GM12891 (cell line): Measurements from ENCODE around the gene PPP2R2B.
"Not testable (repeated sequence)": the region's sequence is repeated elsewhere in the genome, so short reads cannot be mapped to it uniquely, and the experiment has no call there.

ENCODE experiments used
- DNase-seq: peaks from one replicate; pipeline ENCODE4 v3.0.0; 2011; ENCODE audit warnings: low spot score; ENCODE audit not compliant: insufficient read length
- FAIRE-seq: peaks from 2 replicates; lab custom pipeline; 2011; peaks lifted over from hg19 to GRCh38; lab: Jason Lieb, UNC
- PAX5 ChIP-seq: IDR thresholded peaks from 2 replicates; pipeline ENCODE4 v1.6.1; 2011; ENCODE audit warnings: low read length, moderate library complexity, mild to moderate bottlenecking; ENCODE audit not compliant: insufficient read depth, severe bottlenecking
- POLR2A ChIP-seq: IDR thresholded peaks from 2 replicates; pipeline ENCODE4 v1.6.1; 2011; ENCODE audit warnings: low read depth, low read length, control low read depth
- POLR2AphosphoS5 ChIP-seq: IDR thresholded peaks from 2 replicates; pipeline ENCODE4 v1.6.1; 2011; ENCODE audit warnings: low read depth, low read length, control low read depth
- POU2F2 ChIP-seq: IDR thresholded peaks from 2 replicates; pipeline ENCODE4 v1.6.1; 2011; ENCODE audit warnings: low read depth, mild to moderate bottlenecking, control low read depth, low read length, moderate library complexity
- SPI1 ChIP-seq: IDR thresholded peaks from 2 replicates; pipeline ENCODE4 v1.6.1; 2011; ENCODE audit warnings: low read depth, low read length, control low read depth
- TAF1 ChIP-seq: IDR thresholded peaks from 2 replicates; pipeline ENCODE4 v1.6.1; 2011; ENCODE audit warnings: low read depth, low read length, control low read depth

Gene PPP2R2B

DNA sequence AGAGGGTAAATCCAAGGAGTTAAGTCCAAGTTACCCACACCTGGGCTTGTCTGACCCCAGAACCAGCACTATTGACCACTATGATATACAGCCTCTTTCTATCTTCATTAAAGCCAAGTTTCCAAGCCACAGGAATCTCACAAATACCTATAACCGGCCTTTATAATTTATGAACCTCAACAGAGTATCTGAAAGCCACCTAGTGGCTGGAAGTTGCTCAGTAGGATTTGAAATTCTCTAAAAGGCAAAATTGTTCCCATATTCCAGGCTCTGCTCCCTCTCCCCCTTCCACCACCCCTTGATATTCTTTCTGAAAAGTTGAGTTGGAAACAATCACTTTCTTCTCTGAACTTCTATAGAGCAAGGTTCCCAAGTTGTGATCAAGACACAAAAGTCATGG lies 256.2 kb downstream of the PPP2R2B start:
- FAIRE-seq (no peak), DNase-seq (no peak)
- no peak for TF ChIP-seq SPI1
- TF ChIP-seq TAF1: no peak
- TF ChIP-seq POU2F2: no peak
- no peak for TF ChIP-seq POLR2AphosphoS5
- TF ChIP-seq POLR2A: no peak
- TF ChIP-seq PAX5: no peak

DNA sequence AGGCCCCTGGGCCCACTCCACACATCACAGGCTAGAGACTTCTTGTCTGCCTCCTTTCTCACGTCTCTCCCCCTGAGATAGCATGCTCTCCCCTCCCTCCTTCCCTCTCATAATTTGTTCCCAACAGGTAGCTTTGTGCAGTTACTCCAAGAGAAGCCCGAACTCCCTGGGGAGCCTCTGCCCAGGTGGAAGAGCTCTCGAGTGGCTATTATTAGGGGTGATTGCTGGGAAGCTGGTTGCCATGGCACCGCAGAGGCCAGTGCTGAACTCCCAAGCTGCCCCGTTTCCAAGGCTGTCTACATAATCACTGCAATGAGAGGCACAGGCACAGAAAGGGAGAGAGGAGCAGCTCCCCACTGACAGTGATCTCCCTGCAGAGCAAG lies 257.9 kb downstream of the PPP2R2B start:
- DNase-seq (no peak), FAIRE-seq (no peak)
- no peak for TF ChIP-seq POU2F2
- TF ChIP-seq POLR2A: no peak
- TF ChIP-seq POLR2AphosphoS5: no peak
- TF ChIP-seq TAF1: no peak
- no peak for TF ChIP-seq SPI1
- TF ChIP-seq PAX5: no peak

DNA sequence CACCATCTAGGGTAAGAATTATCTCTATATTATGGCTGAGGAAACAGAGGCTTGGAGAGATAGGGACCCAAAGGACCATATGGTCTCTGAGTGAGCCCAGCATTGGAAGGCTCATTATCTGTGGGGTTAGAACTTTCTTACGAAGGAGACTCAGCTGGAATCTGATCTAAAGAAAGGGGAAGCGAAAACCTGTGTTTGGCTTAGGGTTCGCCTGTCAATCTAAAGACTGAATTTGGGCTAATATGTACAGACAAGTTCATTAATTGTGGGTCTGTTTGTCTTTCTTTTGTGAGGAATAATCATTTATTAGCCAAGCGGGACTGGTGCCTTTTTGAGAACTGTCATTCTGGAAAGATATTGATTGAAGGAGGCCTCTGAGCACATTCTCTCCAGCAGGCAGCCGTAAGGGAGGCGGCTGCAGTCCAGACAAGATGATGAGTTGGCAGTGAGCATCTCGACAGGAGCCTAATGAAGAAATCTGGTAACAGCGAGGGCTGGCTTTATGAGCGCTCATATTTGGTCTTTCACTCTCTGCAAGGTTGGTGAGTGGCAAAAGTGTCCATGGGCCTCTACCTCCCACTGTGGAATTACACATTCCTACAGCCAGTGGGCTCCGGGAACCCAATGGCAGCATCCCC lies 258.4 kb downstream of the PPP2R2B start:
- FAIRE-seq (no peak), DNase-seq (no peak)

DNA sequence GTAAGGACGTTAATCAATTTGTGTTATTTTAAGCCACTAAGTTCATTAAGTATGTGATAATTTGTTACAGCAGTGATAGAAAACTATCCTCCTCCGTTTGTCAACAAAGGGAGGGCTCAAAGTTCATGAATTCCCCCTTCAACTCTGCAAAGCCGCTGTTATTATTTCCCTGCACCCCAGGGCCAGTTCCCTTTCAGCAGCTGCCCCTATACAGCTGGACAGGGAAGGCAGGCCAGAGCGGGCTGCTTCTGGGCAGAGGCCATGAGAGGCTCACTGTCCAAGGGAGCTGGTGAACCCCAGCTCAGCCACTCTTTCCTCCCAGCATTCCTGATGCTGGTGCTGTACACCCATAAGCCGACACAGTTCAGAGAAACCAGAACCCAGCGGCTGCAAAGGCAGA lies 260.1 kb downstream of the PPP2R2B start:
- TF ChIP-seq POU2F2 (no peak), POLR2AphosphoS5 (no peak), TAF1 (no peak), POLR2A (no peak), SPI1 (no peak), PAX5 (no peak)
- DNase-seq (no peak), FAIRE-seq (no peak)

More for the DNA sequence above, 258.4 kb downstream of the PPP2R2B start:
- TF ChIP-seq POLR2A: no peak
- no peak for TF ChIP-seq POU2F2
- no peak for TF ChIP-seq SPI1

DNA sequence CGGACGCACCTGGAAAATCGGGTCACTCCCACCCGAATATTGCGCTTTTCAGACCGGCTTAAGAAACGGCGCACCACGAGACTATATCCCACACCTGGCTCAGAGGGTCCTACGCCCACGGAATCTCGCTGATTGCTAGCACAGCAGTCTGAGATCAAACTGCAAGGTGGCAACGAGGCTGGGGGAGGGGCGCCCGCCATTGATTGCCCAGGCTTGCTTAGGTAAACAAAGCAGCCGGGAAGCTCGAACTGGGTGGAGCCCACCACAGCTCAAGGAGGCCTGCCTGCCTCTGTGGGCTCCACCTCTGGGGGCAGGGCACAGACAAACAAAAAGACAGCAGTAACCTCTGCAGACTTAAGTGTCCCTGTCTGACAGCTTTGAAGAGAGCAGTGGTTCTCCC lies 268.8 kb downstream of the PPP2R2B start:
- not testable (repeated sequence) for FAIRE-seq, DNase-seq

- TF ChIP-seq PAX5 (no peak), SPI1 (no peak), POU2F2 (no peak), POLR2AphosphoS5 (no peak), POLR2A (no peak), TAF1 (no peak)
- DNase-seq: no peak
- no peak for FAIRE-seq
These were observed 270.8 kb downstream of the PPP2R2B start for GRCh38 chr5:146607659-146608332.

- FAIRE-seq: no peak
- no peak for TF ChIP-seq POLR2A
- TF ChIP-seq SPI1: no peak
- no peak for TF ChIP-seq POU2F2
- TF ChIP-seq TAF1: no peak
- TF ChIP-seq POLR2AphosphoS5: no peak
- no peak for TF ChIP-seq PAX5
- DNase-seq: no peak
These were observed 271.7 kb downstream of the PPP2R2B start for GRCh38 chr5:146606893-146607292.

DNA sequence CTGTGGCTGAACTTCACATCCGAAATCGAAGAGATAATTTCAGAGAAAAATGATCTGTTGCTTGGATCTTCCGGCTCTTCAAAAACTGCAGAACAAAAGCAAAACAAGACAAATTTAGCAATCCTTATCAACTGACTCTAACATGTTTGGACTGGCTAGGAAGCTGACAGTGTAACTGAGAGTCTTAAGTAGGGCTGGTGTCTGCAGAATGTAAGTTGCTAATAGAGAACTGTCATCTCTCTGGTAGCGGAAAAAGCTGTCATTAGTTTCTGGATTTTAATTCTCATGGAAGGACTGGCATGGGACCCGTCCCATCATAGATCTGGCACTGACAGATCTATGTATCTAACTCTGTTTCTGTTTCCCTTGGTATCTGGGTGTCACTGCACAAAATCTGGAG lies 278.2 kb downstream of the PPP2R2B start:
- TF ChIP-seq POLR2AphosphoS5 (no peak), POU2F2 (no peak), PAX5 (no peak), SPI1 (no peak), TAF1 (no peak), POLR2A (no peak)
- no peak for FAIRE-seq
- DNase-seq: no peak

- DNase-seq (no peak), FAIRE-seq (no peak)
- TF ChIP-seq TAF1 (no peak), POU2F2 (no peak)
These were observed 279.3 kb downstream of the PPP2R2B start for GRCh38 chr5:146599261-146599660.

GRCh38 chr5:146595088-146595487 lies 283.5 kb downstream of the PPP2R2B start:
- no peak for TF ChIP-seq POLR2A
- no peak for TF ChIP-seq PAX5
- TF ChIP-seq POLR2AphosphoS5: no peak
- TF ChIP-seq TAF1: no peak
- TF ChIP-seq SPI1: no peak
- TF ChIP-seq POU2F2: no peak
- no peak for FAIRE-seq
- DNase-seq: no peak
